ENCODE data around the gene CDRT15. TPM values are rescaled to one million over a fixed set of nuclear protein-coding genes. Genes with fewer than 3 reads are reported as not detected.
"Not testable (repeated sequence)": the region's sequence is repeated elsewhere in the genome, so short reads cannot be mapped to it uniquely, and the experiment has no call there.

CDRT15 gene
- total RNA-seq, 1 donor from 2014 or later: not detected

GRCh38 chr17:14197586-14197985 lies 39.1 kb downstream of the CDRT15 start:
- Mint-ChIP-seq H3K27ac (ENCODE audit: unreplicated experiment) (no peak overlapping the region), H3K4me3 (ENCODE audit: unreplicated experiment) (no peak overlapping the region), H3K4me1 (ENCODE audit: low read depth, unreplicated experiment) (peaks cover 5% of the 10 kb centered on the region), H3K27me3 (ENCODE audit: unreplicated experiment) (no peaks in the 10 kb centered on the region), H3K36me3 (ENCODE audit: unreplicated experiment) (no peaks in the 10 kb centered on the region), H3K9me3 (ENCODE audit: unreplicated experiment) (no peaks in the 10 kb centered on the region)
- no peak for DNase-seq
- TF ChIP-seq, protein P1, sequence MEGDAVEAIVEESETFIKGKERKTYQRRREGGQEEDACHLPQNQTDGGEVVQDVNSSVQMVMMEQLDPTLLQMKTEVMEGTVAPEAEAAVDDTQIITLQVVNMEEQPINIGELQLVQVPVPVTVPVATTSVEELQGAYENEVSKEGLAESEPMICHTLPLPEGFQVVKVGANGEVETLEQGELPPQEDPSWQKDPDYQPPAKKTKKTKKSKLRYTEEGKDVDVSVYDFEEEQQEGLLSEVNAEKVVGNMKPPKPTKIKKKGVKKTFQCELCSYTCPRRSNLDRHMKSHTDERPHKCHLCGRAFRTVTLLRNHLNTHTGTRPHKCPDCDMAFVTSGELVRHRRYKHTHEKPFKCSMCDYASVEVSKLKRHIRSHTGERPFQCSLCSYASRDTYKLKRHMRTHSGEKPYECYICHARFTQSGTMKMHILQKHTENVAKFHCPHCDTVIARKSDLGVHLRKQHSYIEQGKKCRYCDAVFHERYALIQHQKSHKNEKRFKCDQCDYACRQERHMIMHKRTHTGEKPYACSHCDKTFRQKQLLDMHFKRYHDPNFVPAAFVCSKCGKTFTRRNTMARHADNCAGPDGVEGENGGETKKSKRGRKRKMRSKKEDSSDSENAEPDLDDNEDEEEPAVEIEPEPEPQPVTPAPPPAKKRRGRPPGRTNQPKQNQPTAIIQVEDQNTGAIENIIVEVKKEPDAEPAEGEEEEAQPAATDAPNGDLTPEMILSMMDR (IDR thresholded peaks at IDR 0.05; ENCODE audit: partially characterized antibody, unreplicated experiment): no peak

DNA sequence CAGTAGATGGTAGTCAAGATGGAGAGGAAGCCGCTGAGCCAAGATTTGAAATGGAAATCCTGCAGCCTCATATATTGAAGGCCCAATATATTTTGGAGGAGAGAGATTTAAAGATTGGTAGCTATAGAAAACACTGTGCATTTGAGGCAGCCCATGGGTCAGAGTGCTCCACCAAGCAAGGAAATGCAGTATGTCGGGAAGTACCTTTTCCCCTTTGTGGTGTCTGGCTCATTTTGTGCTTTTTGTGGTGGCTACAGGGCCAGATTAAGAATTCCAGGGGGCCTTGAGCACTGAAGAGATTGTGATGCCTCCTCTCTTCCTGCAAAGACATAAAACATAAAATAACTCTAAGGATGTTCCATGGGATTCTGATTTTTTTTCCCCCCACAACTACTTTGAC lies 39.6 kb downstream of the CDRT15 start:
- no peaks in the 10 kb centered on the region for H3K36me3 Mint-ChIP-seq (ENCODE audit: unreplicated experiment)
- peaks cover 5% of the 10 kb centered on the region for H3K4me1 Mint-ChIP-seq (ENCODE audit: low read depth, unreplicated experiment)
- TF ChIP-seq, protein P1 (IDR thresholded peaks at IDR 0.05; ENCODE audit: partially characterized antibody, unreplicated experiment): no peak
- H3K4me3 Mint-ChIP-seq (ENCODE audit: unreplicated experiment): no peak overlapping the region
- H3K27me3 Mint-ChIP-seq (ENCODE audit: unreplicated experiment): no peaks in the 10 kb centered on the region
- no peaks in the 10 kb centered on the region for H3K9me3 Mint-ChIP-seq (ENCODE audit: unreplicated experiment)
- no peak overlapping the region for H3K27ac Mint-ChIP-seq (ENCODE audit: unreplicated experiment)
- no peak for DNase-seq

- no peak for DNase-seq
- Mint-ChIP-seq H3K27me3 (ENCODE audit: unreplicated experiment) (no peaks in the 10 kb centered on the region), H3K4me1 (ENCODE audit: low read depth, unreplicated experiment) (peaks cover 5% of the 10 kb centered on the region), H3K4me3 (ENCODE audit: unreplicated experiment) (no peak overlapping the region), H3K9me3 (ENCODE audit: unreplicated experiment) (no peaks in the 10 kb centered on the region), H3K27ac (ENCODE audit: unreplicated experiment) (no peak overlapping the region), H3K36me3 (ENCODE audit: unreplicated experiment) (no peaks in the 10 kb centered on the region)
- TF ChIP-seq, protein P1 (IDR thresholded peaks at IDR 0.05; ENCODE audit: partially characterized antibody, unreplicated experiment): peak; percentile 39
Observed at GRCh38 chr17:14196377-14196997, 40.2 kb downstream of the CDRT15 start.

DNA sequence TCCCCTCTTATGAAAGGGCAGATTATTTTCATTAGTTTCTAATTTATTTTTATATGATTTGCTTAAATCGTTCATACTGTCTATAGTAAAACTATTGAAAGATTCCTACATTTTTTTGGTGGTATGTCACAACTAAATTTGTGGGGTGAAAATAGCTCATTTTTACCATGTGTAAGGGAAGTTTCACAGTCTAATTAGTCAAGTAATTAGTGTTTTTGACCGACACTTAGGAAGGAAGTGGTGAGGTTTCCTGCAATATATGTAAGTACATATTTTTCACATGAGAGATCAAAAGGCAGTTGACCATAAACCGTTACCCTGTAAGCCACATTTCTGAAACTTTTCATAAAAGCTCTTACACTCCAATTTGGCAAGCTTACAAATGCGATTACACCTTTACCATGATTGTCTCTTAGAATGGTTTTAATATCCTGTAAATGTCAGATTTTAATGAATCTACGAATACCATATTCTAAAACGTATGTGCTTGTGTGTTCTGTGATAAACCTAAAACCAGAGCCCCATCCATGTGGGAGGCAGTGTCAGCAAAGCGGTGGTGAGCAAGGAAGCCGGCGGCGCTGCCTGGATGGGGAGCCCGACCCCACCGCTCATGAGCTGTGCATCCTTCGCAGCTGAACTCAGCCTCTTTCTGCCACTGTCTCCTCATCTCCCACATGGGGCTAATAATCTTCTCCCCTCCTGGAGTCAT lies 43.9 kb downstream of the CDRT15 start:
- H3K9me3 Mint-ChIP-seq (ENCODE audit: unreplicated experiment); H3K4me1 Mint-ChIP-seq (ENCODE audit: low read depth, unreplicated experiment); H3K27me3 Mint-ChIP-seq (ENCODE audit: unreplicated experiment); H3K36me3 Mint-ChIP-seq (ENCODE audit: unreplicated experiment); DNase-seq; H3K27ac Mint-ChIP-seq (ENCODE audit: unreplicated experiment); H3K4me3 Mint-ChIP-seq (ENCODE audit: unreplicated experiment): not testable (repeated sequence)

GRCh38 chr17:14192039-14192438 lies 44.6 kb downstream of the CDRT15 start:
- H3K4me3 Mint-ChIP-seq (ENCODE audit: unreplicated experiment); DNase-seq; H3K27ac Mint-ChIP-seq (ENCODE audit: unreplicated experiment); H3K27me3 Mint-ChIP-seq (ENCODE audit: unreplicated experiment); H3K9me3 Mint-ChIP-seq (ENCODE audit: unreplicated experiment); H3K36me3 Mint-ChIP-seq (ENCODE audit: unreplicated experiment); H3K4me1 Mint-ChIP-seq (ENCODE audit: low read depth, unreplicated experiment): not testable (repeated sequence)

DNA sequence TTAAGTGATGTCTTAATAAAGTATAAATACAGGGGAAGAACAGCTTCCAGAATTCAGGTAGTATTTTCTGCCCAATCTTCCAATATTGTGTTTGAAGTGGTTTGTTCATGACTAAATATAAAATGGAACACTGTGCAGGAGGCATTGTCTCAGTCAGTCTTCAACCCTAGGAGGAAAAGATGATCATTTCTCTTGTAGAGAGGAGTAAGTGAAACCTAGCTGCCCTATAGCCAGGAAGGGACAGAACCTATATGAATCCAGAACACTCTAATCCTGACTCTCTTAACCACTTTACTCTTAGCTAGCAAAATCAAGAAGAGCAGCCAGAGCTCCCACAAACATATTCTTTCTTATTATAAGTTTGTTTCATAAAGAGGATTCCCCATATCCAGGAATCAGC lies 45.2 kb downstream of the CDRT15 start:
- not testable (repeated sequence) for H3K9me3 Mint-ChIP-seq (ENCODE audit: unreplicated experiment); H3K4me1 Mint-ChIP-seq (ENCODE audit: low read depth, unreplicated experiment); H3K27me3 Mint-ChIP-seq (ENCODE audit: unreplicated experiment); H3K36me3 Mint-ChIP-seq (ENCODE audit: unreplicated experiment); DNase-seq; H3K4me3 Mint-ChIP-seq (ENCODE audit: unreplicated experiment); H3K27ac Mint-ChIP-seq (ENCODE audit: unreplicated experiment)

DNA sequence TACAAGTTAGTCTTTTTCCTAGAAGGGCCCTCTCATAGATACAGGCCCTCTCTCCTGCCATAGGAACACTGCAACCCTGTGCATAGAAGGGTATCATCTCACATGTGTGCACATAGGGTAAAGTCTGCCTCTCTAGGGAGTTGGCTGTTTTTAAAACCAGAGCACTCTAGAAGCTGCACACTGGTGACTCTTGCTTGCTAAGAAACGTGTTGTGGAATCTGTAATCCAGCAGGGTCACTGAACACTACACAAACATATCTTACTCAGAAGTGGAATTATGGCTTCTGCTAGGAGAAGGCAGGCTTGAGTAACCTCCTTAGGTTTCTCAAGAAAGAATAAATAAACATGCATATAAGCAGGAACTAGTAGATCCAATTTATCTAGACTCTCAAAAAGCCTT lies 45.9 kb downstream of the CDRT15 start:
- not testable (repeated sequence) for H3K4me1 Mint-ChIP-seq (ENCODE audit: low read depth, unreplicated experiment); H3K36me3 Mint-ChIP-seq (ENCODE audit: unreplicated experiment)

DNA sequence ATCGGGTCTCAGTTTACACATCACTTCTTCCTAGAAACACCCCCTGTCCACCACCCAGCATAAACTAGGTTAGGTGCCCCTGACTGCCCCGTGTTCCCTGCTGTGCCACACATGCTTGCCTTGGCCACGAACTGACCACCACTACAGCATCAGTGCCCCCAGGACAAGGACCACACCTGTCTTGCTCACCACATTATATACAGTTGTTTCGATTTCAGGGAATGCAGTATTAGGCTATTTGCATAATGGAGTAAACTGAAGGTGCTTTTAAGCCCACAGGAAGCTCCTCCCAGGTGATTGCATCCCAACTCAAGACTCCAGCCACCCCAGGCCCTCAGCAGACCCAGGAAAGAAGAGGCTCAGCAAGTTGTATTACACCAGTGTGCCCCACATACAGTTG lies 50.2 kb downstream of the CDRT15 start:
- not testable (repeated sequence) for H3K36me3 Mint-ChIP-seq (ENCODE audit: unreplicated experiment); DNase-seq; H3K27me3 Mint-ChIP-seq (ENCODE audit: unreplicated experiment); H3K4me3 Mint-ChIP-seq (ENCODE audit: unreplicated experiment); H3K27ac Mint-ChIP-seq (ENCODE audit: unreplicated experiment); H3K9me3 Mint-ChIP-seq (ENCODE audit: unreplicated experiment); H3K4me1 Mint-ChIP-seq (ENCODE audit: low read depth, unreplicated experiment)

More for the DNA sequence above, 45.9 kb downstream of the CDRT15 start:
- not testable (repeated sequence) for H3K4me3 Mint-ChIP-seq (ENCODE audit: unreplicated experiment); H3K27me3 Mint-ChIP-seq (ENCODE audit: unreplicated experiment); DNase-seq; H3K27ac Mint-ChIP-seq (ENCODE audit: unreplicated experiment); H3K9me3 Mint-ChIP-seq (ENCODE audit: unreplicated experiment)

Measured in glutamatergic neuron (in vitro differentiated cells).